ENCODE measurements around the gene SPCS2.
A peak's percentile ranks its signal among the peaks of the same experiment; 100 is the strongest.
"Not testable (repeated sequence)": the region's sequence is repeated elsewhere in the genome, so short reads cannot be mapped to it uniquely, and the experiment has no call there.

SPCS2 gene

DNA sequence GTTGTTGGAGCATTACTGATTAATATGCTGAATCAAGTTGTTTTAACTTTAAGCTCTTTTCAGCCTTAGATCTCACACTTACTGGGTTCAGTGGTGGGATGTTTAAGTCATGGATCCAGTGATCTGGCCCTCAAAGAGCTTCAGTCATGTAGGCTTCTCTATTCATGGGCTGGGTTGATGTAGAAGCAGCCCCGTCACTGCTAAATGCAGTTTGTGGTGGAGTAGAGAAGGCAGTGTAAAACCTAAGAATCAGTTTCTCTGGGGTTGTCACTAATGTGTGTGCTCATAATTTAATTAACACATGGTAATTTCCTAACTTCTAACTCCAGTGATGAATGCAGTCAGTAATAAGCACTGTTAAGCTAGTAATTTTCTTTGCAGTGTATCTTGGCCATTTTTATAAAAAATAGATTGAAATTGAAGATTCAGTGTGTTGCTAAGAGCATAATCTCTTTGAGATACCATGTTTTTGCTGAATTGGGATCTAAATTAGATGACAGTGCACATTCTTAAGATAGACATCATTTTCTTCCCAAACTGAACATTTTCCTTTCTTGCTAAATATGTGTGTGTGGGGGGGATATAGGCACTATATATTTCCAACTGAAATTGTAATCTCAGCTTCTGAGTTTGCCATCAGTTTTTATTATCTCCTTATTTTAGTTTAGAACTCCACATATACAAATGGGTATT lies 9.0 kb downstream of the SPCS2 start:
- Mint-ChIP-seq H3K36me3 (peaks cover 39 to 58% of the 10 kb centered on the region in 2 donors), H3K4me3 (no peak overlapping the region)
- DNase-seq = no peak

DNA sequence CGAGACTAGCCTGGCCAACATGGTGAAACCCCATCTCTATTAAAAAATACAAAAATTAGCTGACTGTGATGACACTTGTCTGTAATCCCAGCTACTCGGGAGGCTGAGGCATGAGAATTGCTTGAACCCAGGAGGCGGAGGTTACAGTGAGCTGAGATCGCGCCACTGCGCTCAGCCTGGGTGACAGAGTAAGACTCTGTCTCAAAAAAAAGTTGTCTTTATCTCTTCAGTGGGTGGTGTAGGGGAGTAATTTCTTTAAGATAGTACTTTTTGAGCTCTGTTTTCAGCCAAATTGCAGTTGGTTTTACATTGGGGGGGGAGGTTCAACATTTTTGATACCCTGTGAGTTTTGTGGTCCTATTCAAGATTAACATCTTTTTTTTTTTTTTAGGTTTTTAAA lies 11.1 kb downstream of the SPCS2 start:
- Mint-ChIP-seq H3K36me3 (peaks cover 30 to 51% of the 10 kb centered on the region in 2 donors), H3K4me1 (peaks cover 42 to 87% of the 10 kb centered on the region in 2 donors), H3K4me3 (peak overlapping the region in 1 of 2 donors; percentile 4)
- H3K27me3 Mint-ChIP-seq; ATAC-seq (replicated peaks); DNase-seq; H3K9me3 Mint-ChIP-seq; H3K27ac Mint-ChIP-seq: not testable (repeated sequence)

More for the DNA sequence above, 9.0 kb downstream of the SPCS2 start:
- H3K27me3 Mint-ChIP-seq = no peaks in the 10 kb centered on the region
- no peak overlapping the region for H3K27ac Mint-ChIP-seq
- no peak for ATAC-seq (replicated peaks)
- peaks cover 46 to 91% of the 10 kb centered on the region in 2 donors for H3K4me1 Mint-ChIP-seq
- H3K9me3 Mint-ChIP-seq = no peaks in the 10 kb centered on the region

DNA sequence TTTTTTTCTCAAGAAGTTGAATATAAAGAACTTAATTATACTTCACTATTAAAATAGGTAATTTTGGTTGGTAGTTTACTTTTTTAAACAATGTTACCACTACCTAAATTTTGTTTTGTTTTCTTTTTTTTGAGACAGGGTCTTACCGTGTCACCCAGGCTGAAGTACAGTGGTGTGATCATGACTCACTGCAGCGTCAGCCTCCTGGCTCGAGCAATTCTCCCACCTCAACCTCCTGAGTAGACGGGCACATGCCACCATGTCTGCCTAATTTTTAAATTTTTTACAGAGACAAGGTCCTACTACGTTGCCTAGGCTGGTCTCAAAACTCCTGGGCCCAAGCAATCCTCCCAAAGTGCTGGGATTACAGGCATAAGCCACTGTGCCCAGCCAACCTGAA lies 17.6 kb downstream of the SPCS2 start:
- Mint-ChIP-seq H3K4me3 (no peak overlapping the region), H3K4me1 (peaks cover 23 to 43% of the 10 kb centered on the region in 2 donors), H3K36me3 (peaks cover 20 to 33% of the 10 kb centered on the region in 2 donors), H3K27me3 (no peaks in the 10 kb centered on the region), H3K9me3 (no peaks in the 10 kb centered on the region), H3K27ac (no peak overlapping the region)
- DNase-seq (no peak), ATAC-seq (replicated peaks) (no peak)

DNA sequence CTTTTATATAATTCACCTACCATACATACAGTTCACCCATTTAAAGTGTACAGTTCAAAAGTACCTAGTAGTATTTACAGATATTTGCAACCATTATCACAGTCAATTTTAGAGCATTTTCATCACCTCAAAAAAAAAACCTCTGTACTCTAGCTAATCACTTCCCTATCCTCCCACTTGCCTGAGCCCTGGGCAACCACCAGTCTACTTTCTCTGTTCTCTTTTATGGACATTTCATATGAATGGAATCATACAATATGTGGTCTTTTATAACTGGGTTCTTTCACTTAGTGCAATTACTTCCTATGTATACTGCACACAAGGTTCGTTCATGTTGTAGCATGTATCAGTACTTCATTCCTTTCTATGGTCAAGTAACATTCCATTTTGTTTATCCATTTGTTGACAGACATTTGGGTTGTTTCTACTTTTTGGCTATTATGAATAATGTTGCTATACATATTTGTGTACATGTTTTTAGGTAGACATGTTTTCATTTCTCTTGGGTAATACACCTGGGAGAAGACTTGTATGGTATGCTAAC lies 21.9 kb downstream of the SPCS2 start:
- Mint-ChIP-seq H3K36me3 (peaks cover 44 to 55% of the 10 kb centered on the region in 2 donors), H3K4me1 (peaks cover 19 to 25% of the 10 kb centered on the region in 2 donors), H3K27ac (no peak overlapping the region), H3K4me3 (no peak overlapping the region), H3K27me3 (no peaks in the 10 kb centered on the region), H3K9me3 (no peaks in the 10 kb centered on the region)
- DNase-seq (no peak), ATAC-seq (replicated peaks) (peak; percentile 92)

DNA sequence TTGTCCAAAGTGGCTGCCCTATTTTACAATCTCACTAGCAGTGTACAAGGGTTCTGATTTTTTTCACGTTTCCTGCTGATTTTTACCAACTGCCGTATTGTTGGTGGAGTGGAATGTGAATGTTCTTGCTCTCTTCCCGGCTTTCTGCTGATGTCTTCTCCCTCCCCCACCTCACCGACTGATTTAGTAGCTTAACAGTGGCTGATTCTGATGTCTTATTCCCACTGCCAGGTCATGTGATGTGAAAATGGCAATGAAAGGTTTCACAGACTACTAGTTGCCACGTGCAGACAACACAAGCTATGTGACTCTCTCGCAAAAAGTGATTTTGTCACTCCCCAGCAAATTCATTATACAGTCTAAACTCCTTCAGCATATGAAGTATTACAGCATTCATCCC lies 22.4 kb downstream of the SPCS2 start:
- Mint-ChIP-seq H3K4me1 (peaks cover 21 to 25% of the 10 kb centered on the region in 2 donors), H3K27ac (no peak overlapping the region), H3K27me3 (no peaks in the 10 kb centered on the region), H3K4me3 (no peak overlapping the region), H3K9me3 (no peaks in the 10 kb centered on the region), H3K36me3 (peaks cover 44 to 59% of the 10 kb centered on the region in 2 donors)
- no peak for ATAC-seq (replicated peaks)
- DNase-seq = no peak

DNA sequence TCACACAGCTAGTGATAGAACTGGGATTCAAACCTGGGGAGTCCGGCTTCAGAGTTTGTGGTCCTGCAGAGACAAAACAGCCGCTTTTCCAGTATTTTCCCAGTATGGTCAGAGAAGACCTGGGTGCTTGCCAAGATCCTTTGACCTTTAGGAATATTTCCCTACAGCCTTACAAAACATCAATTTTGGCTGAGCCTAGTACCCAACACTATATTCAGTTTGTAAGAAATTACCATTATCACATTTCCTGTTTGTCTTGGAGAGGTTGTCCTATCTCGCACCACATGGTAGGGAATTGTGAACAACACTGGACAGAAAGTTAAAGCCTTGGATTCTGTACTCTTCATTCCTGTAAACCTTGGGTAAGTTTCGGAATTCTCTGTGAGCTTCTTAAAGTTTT lies 29.0 kb downstream of the SPCS2 start:
- Mint-ChIP-seq H3K9me3 (no peaks in the 10 kb centered on the region), H3K4me3 (no peak overlapping the region), H3K4me1 (peaks cover 10 to 13% of the 10 kb centered on the region in 2 donors), H3K36me3 (peaks cover 24 to 50% of the 10 kb centered on the region in 2 donors), H3K27ac (no peak overlapping the region), H3K27me3 (no peaks in the 10 kb centered on the region)
- ATAC-seq (replicated peaks) (no peak), DNase-seq (no peak)

DNA sequence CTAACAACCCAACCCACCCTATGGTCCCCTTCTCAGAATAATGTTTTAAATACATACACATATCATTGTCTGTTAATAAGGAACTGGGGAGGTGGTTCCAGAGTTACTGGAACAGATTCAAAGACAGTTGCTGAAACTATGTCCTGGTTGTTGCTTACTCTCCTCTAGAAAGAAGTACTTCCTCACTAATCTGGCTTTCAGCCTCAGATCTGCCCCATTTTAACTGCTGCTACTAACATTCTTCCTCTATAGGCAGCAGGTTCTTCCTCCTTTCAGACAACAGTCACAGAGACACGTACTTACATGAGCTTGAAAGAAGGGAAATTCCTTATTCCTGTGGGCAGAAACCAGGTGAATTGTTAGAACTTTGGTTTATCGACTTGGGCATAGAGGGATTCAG lies 31.6 kb downstream of the SPCS2 start:
- ATAC-seq (replicated peaks) (no peak), DNase-seq (no peak)
- peak overlapping the region; percentile 25 for H3K27ac Mint-ChIP-seq
- H3K9me3 Mint-ChIP-seq = no peaks in the 10 kb centered on the region
- no peaks in the 10 kb centered on the region for H3K27me3 Mint-ChIP-seq
- H3K4me3 Mint-ChIP-seq = no peak overlapping the region
- peaks cover 2 to 4% of the 10 kb centered on the region in 2 donors for H3K4me1 Mint-ChIP-seq
- peaks cover 3 to 26% of the 10 kb centered on the region in 2 donors for H3K36me3 Mint-ChIP-seq

DNA sequence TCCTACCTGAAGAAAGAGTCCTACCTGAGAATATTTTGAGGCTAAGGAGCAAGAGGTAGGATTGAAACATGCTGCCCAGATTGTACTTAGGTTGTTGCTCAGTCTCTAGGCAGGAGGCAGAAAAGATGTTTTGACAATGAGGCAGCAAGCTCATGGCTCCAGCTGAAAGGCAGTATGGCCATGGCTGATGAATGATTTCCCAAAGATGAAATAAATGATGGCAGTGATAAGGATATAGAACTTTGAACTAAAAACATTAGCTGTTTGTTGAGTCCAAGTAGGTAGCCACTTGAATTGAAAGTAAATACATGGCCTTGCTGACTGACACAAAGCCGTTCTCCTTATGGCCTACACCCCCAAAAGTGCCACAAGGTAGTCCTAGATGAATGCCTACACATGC lies 32.8 kb downstream of the SPCS2 start:
- no peaks in the 10 kb centered on the region for H3K9me3 Mint-ChIP-seq
- H3K27me3 Mint-ChIP-seq = no peaks in the 10 kb centered on the region
- H3K27ac Mint-ChIP-seq = no peak overlapping the region
- DNase-seq (no peak), ATAC-seq (replicated peaks) (no peak)
- H3K36me3 Mint-ChIP-seq = peaks cover 3 to 20% of the 10 kb centered on the region in 2 donors
- no peak overlapping the region for H3K4me3 Mint-ChIP-seq
- peaks cover 0 to 4% of the 10 kb centered on the region in 2 donors for H3K4me1 Mint-ChIP-seq

DNA sequence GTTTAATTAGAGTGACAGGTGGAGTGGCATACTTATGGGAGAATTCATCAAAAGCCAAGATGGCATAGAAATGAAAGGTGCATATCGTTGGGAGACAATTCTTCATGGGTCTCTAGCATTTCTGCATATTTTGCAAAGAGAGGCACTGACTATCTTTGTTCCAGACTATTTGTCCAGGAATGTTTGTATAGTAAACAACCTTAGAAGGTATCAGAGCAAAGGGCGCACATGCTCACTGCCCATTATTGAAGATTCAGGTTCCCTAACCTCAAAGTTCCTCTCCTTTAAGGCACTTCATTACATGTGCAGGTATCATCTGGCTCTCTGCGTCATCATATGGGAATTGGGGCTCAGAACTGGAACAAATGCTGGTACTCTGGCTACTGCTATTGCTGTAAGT lies 35.0 kb downstream of the SPCS2 start:
- peaks cover 0 to 5% of the 10 kb centered on the region in 2 donors for H3K4me1 Mint-ChIP-seq
- no peaks in the 10 kb centered on the region for H3K9me3 Mint-ChIP-seq
- no peaks in the 10 kb centered on the region for H3K27me3 Mint-ChIP-seq
- no peak overlapping the region for H3K27ac Mint-ChIP-seq
- ATAC-seq (replicated peaks) (no peak), DNase-seq (no peak)
- H3K4me3 Mint-ChIP-seq = no peak overlapping the region
- H3K36me3 Mint-ChIP-seq = peaks cover 3 to 20% of the 10 kb centered on the region in 2 donors

DNA sequence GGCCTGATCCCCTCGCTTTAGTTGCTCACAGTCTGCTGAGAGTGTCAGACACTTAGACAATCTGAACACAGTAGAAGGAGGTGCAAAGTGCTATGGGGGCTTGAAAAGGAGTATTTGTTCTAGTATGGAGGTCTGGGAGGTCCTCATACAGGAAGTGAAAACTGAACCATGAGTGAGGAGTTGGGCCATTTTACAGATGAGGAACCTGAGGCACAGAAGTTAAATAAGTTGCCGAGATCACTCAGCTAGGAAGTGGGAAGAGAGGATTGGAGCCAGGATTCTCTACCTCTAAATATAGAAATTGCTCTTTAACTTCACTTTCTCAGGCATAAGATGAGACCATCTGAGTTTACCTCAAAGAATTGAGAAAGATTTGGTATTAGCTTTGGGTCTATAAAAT lies 35.7 kb downstream of the SPCS2 start:
- ATAC-seq (replicated peaks) (no peak), DNase-seq (no peak)
- Mint-ChIP-seq H3K9me3 (no peaks in the 10 kb centered on the region), H3K27ac (no peak overlapping the region), H3K27me3 (no peaks in the 10 kb centered on the region), H3K4me3 (no peak overlapping the region), H3K4me1 (peaks cover 4 to 12% of the 10 kb centered on the region in 2 donors), H3K36me3 (peaks cover 5 to 18% of the 10 kb centered on the region in 2 donors)

DNA sequence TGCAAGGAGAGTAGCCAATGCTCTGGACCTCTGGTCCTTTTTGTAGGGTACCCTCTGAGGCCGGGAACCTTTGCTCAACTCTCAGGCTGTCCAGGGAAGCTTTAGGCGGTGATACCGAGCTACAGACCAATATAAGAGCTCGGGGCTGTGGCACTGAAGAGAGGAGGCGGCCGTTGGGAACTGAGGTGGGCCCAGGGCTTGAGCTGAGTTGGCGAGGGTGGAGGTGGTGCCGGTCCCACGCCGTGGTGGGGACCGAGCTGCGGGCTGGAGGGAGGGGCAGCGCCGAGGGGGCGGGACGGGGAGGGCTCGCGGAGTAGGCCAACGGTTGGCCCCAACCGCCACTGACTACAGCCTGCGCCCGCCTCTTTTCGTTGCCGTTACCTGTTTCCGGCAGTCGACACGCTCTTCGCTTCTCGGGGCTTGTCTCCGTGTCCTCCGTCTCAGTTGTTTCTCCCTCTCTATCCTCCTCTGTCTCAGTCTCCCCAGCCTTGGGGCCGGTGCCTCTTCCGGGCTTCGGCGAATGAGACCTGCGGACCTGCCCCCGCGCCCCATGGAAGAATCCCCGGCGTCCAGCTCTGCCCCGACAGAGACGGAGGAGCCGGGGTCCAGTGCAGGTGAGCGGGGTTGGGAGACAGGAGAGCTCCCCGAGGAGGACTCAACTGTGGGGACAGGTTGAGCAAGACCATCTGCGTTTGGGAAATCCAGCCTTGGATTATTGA lies 39.6 kb downstream of the SPCS2 start, which contains the start of gene NEU3:
Gene NEU3 (plus strand): TSS at position 393 of the 719 bp plus-strand sequence. CDS start 128 bp downstream, at position 521.
- peak; percentile 75 for DNase-seq
- peaks cover 16 to 39% of the 10 kb centered on the region in 2 donors for H3K4me1 Mint-ChIP-seq

DNA sequence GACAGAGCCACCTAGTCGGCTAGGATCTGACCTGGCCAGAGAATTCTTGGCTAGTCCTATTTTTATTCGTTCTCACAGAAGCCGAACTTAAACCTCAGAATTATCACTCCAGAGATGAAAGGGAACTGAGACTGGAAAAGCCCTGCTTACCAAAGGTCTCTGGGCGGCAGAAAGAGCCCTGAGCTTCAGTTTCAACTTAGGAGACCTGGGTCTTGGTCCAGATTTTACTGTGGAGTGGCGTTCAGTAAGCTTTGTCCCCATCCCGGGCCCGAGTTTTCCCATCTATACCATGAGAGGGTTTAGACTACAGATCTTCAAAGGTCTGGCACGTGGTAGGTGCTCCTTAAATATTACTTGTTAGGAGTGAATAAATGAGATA lies 40.2 kb downstream of the SPCS2 start:
- Mint-ChIP-seq H3K36me3 (peaks cover 6% of the 10 kb centered on the region in 2 donors), H3K4me1 (peaks cover 16 to 39% of the 10 kb centered on the region in 2 donors), H3K9me3 (no peaks in the 10 kb centered on the region), H3K27me3 (no peaks in the 10 kb centered on the region), H3K27ac (peak overlapping the region; percentile 97), H3K4me3 (peak overlapping the region; percentile 98 to 99)
- ATAC-seq (replicated peaks) = peak; percentile 26 to 40
- DNase-seq = no peak

More for the DNA sequence above, 39.6 kb downstream of the SPCS2 start, which contains the start of gene NEU3:
- Mint-ChIP-seq H3K4me3 (peak within 1 kb of the TSS; percentile 98 to 99), H3K9me3 (no peaks in the 10 kb centered on the region), H3K36me3 (peaks cover 6% of the 10 kb centered on the region in 2 donors), H3K27me3 (no peaks in the 10 kb centered on the region), H3K27ac (peak within 1 kb of the TSS; percentile 97)
- ATAC-seq (replicated peaks) = peak; percentile 93 to 95

DNA sequence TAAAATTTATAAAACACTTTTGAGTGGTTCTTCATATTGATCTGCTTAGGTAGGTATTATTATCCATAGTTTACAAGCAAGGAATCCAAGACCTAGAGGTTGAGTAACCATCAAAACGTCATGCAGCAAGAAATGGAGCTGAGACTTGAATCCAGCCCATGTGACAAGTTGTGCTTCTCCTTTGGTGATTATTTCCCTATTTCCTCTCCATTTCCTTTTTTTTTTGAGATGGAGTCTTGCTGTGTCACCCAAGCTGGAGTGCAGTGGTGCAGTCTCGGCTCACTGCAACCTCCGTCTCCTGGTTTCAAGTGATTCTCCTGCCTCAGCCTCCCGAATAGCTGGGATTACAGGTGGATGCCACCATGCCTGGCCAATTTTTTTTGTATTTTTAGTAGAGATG lies 41.1 kb downstream of the SPCS2 start:
- Mint-ChIP-seq H3K4me1 (peaks cover 16 to 39% of the 10 kb centered on the region in 2 donors), H3K36me3 (peaks cover 13 to 15% of the 10 kb centered on the region in 2 donors)
- ATAC-seq (replicated peaks); DNase-seq; H3K9me3 Mint-ChIP-seq; H3K27me3 Mint-ChIP-seq; H3K27ac Mint-ChIP-seq; H3K4me3 Mint-ChIP-seq: not testable (repeated sequence)

DNA sequence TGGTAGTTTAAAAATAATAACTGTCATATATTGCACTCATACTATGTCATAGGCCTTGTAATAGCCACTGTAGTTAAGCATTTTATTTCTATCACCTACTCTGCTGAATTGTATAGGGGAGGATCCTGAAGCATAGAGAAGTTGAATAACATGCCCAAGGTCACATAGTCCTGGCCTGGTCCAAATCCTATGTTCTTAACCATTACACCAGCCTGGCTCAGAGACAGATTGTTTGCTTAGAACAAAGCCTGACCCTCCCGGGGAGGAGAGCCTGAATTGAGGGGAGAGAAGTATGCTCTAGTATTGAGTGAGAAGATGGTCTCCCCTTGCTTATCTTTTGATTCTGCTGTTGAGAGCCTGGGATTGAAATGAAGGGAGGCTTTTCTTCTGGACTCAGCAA lies 41.9 kb downstream of the SPCS2 start:
- DNase-seq (no peak), ATAC-seq (replicated peaks) (no peak)
- Mint-ChIP-seq H3K9me3 (no peaks in the 10 kb centered on the region), H3K27me3 (no peaks in the 10 kb centered on the region), H3K4me3 (no peak overlapping the region), H3K36me3 (peaks cover 17 to 18% of the 10 kb centered on the region in 2 donors), H3K27ac (peak overlapping the region; percentile 37), H3K4me1 (peaks cover 16 to 39% of the 10 kb centered on the region in 2 donors)
